HUDEP-2 (cell line): ENCODE measurements around the gene CFAP57.

Source experiments
- DNase-seq, 76 experiments: peaks; one replicate each; lab custom pipeline; 2025; ENCODE audit not compliant: unreplicated experiment in 76 of 76; lab: John Stamatoyannopoulos, UW

CFAP57 gene

GRCh38 chr1:43251024-43251423 lies 78.9 kb downstream of the CFAP57 start:
- no peak for DNase-seq

GRCh38 chr1:43252225-43252624 lies 80.1 kb downstream of the CFAP57 start:
- DNase-seq = no peak

GRCh38 chr1:43253173-43253572 lies 81.0 kb downstream of the CFAP57 start:
- DNase-seq = no peak

- no peak for DNase-seq
Observed at GRCh38 chr1:43253876-43254275, 81.7 kb downstream of the CFAP57 start.

GRCh38 chr1:43255438-43256210 lies 83.5 kb downstream of the CFAP57 start:
- no peak for DNase-seq

GRCh38 chr1:43256675-43257570 lies 84.8 kb downstream of the CFAP57 start:
- DNase-seq = no peak

GRCh38 chr1:43258370-43258769 lies 86.2 kb downstream of the CFAP57 start:
- no peak for DNase-seq

- DNase-seq = no peak
Observed at GRCh38 chr1:43265431-43265830, 93.3 kb downstream of the CFAP57 start.

- no peak for DNase-seq
Observed at GRCh38 chr1:43266881-43267280, 94.8 kb downstream of the CFAP57 start.

GRCh38 chr1:43267291-43267805 lies 95.2 kb downstream of the CFAP57 start:
- no peak for DNase-seq

GRCh38 chr1:43267818-43268425 lies 95.8 kb downstream of the CFAP57 start:
- no peak for DNase-seq

GRCh38 chr1:43269627-43270375 lies 97.7 kb downstream of the CFAP57 start, which contains the start of gene TMEM125:
Gene TMEM125, plus strand, starts transcription at chr1:43269983. Its CDS starts 2,740 bp downstream, at chr1:43272723.
- no peak for DNase-seq

- no peak for DNase-seq
Observed at GRCh38 chr1:43270421-43271095, 98.4 kb downstream of the CFAP57 start.

- no peak for DNase-seq
Observed at GRCh38 chr1:43271186-43272118, 99.3 kb downstream of the CFAP57 start.

- DNase-seq = no peak
Observed at GRCh38 chr1:43272161-43272560, 100.0 kb downstream of the CFAP57 start.

- DNase-seq = no peak
Observed at GRCh38 chr1:43272576-43273571, 100.7 kb downstream of the CFAP57 start.

- no peak for DNase-seq
Observed at GRCh38 chr1:43273708-43274107, 101.6 kb downstream of the CFAP57 start.
